MM.1S (cell line): ENCODE data around the gene DNAAF3.

ENCODE experiments used
- CTCF ChIP-seq: fragments of 300-600 bp; sonication (generic); IDR thresholded peaks from 2 replicates; pipeline ENCODE4 v1.5.1; 2016; ENCODE audit warnings: antibody characterized with exemption, low read length, mixed read lengths
- EZH2 ChIP-seq: fragments of 300-600 bp; sonication (generic); optimal IDR thresholded peaks from 2 replicates; pipeline ENCODE3; 2017; ENCODE audit warnings: low read depth, mild to moderate bottlenecking, antibody characterized with exemption, low read length, mixed read lengths
- EZH2phosphoT487 ChIP-seq: fragments of 300-600 bp; sonication (generic); IDR thresholded peaks from 2 replicates; pipeline ENCODE4 v1.6.1; 2018; ENCODE audit warnings: antibody characterized with exemption, low read length

- TF ChIP-seq CTCF (no peak), EZH2 (no peak), EZH2phosphoT487 (no peak)
These were observed 50.9 kb downstream of the DNAAF3 start for GRCh38 chr19:55115446-55116065.
